NCI-H2171 (cell line): Measurements from ENCODE around the gene CRB1.

Source experiments
- DNase-seq: peaks from one replicate; lab custom pipeline; 2025; lab: John Stamatoyannopoulos, UW

The CRB1 gene

GRCh38 chr1:197303463-197303862, 35.4 kb downstream of the CRB1 start:
- no peak for DNase-seq

- no peak for DNase-seq
Observed at GRCh38 chr1:197304638-197305200, 36.7 kb downstream of the CRB1 start.

DNA sequence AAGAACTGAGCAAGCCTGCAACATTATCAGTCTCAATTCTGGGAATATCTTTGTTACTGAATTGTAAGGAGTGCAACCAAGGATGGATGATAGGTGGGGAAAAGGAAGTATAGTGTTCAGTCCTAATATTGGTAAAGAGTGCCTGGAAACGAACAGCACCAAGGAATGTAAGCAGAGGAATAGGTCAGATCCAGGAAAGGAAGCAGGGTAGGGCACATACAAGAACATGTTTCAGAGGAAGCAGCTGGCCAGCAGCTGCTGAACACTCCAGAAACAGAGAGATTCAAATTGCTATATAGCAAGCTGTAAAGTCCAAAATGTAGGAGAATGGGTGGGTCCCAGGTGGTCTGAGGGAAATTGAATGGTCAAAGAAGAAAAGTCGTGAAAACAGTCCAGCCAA, 37.9 kb downstream of the CRB1 start:
- DNase-seq: no peak

GRCh38 chr1:197306381-197307062, 38.5 kb downstream of the CRB1 start:
- DNase-seq: no peak

DNA sequence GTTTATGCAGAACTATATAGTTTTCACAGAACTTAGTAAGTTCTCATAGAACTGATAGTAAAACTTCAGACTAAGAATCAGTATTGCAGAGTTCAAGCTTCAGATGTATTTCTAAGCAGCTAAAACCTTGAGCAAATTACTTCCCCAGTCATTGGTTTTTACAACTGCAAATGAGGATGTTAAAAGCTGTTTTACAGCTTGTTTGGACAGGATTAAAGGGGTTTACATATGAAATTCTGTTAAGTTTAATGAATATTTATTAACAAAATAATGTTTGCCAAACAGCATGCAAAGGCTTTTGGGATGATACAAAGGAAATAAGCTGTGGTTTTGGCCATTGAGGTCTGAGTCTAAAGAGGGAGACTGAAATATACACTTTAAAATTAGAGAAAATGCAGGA, 39.1 kb downstream of the CRB1 start:
- no peak for DNase-seq

DNA sequence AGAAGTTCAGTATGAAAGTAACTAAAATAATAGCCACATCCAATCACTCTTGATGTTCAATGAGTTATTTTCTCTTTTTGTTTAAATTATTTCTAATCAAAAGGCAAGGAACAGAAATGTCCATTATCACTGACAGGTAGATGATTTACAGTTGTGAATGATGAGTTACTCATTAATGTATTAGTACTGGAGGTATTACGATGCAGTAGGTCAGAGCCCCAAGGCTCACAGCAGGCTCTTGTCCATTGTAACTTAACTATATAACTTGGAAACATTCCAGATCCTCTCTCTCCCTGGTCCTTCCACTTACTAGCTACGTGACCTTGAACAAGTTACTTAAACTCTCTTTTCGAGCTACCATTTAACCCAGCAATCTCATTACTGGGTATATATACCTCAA, 39.5 kb downstream of the CRB1 start:
- DNase-seq: no peak

- no peak for DNase-seq
Observed at GRCh38 chr1:197311081-197311480, 43.0 kb downstream of the CRB1 start.

DNA sequence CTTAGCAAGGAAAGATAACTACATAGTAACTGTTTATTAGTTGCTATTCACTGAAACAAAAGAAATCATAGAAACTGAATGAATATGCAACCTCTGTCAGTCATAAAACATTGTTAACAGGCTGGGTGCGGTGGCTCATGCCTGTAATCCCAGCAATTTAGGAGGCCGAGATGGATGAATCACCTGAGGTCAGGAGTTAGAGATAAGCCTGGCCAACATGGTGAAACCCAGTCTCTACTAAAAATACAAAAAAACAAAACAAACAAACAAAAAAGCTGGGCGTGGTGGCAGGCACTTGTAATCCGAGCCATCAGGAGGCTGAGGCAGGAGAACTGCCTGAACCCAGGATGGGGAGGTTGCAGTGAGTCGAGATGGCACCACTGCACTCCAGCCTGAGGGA, 44.1 kb downstream of the CRB1 start:
- no peak for DNase-seq

GRCh38 chr1:197313713-197314112, 45.7 kb downstream of the CRB1 start:
- no peak for DNase-seq

GRCh38 chr1:197314682-197315081, 46.6 kb downstream of the CRB1 start:
- DNase-seq: no peak

- no peak for DNase-seq
Observed at GRCh38 chr1:197319631-197320030, 51.6 kb downstream of the CRB1 start.

DNA sequence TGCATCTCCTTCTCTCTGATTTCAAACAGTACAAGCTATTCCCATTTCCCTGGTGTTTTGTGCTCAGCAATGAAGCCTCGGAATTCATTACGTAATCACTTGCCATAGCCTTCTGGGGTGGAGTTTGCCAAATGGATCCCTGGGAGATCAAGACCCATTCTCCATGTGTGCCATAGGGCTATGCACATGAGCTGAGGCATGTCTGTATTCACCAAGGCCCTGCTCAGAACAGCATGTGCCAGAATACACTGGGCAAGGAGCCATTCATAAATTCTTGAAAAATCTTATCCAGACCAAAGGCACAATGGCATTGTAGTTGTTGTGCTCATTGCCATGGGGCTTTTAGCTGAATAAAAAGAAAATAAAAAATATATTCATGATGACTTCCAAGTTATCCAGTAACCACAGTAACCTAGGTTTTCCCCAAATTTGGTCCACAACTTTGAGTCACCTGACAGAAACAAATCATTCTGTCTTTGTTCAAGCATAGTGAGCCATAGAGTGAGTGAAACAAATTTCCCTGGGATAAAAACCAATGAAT, 53.0 kb downstream of the CRB1 start:
- no peak for DNase-seq

DNA sequence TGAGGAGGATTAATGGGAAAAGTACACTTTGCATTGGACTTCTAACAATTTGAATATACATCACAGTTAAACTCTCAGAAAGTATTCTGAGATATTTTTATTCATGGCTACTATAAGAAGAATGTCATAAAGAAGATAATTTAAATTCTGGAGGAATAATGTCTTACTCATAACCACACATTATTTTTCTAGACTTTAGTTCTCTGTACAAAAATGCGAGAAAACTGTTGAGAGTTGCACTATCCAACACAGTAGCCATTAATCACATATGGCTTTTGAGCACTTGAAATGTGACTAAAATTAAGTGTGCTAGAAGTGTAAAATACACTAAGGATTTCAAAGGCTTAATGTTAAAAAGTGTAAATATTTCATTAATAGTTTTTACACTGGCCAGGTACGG, 53.8 kb downstream of the CRB1 start:
- DNase-seq: no peak

- DNase-seq: no peak
Observed at GRCh38 chr1:197327776-197328364, 59.8 kb downstream of the CRB1 start.

DNA sequence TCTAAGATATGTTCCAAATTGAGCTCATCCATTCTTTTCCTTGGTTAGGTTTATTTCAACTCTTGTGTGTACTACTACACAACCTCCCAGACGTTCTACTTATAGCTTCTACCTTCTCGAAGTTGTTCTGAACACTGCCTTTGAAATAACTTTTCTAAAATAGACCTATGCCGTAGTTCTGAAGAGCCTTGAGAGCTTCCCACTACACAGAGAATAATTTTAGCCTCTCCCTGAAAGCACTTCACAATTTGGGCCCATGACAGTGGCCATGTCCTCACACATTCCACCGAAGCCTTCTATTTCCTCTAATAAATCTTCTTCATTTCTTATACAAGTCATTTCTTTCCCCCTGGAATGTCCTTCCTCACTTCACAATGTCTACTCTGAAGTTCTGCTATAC, 62.2 kb downstream of the CRB1 start:
- DNase-seq: no peak

- no peak for DNase-seq
Observed at GRCh38 chr1:197331565-197331964, 63.5 kb downstream of the CRB1 start.

- DNase-seq: no peak
Observed at GRCh38 chr1:197333041-197333440, 65.0 kb downstream of the CRB1 start.

DNA sequence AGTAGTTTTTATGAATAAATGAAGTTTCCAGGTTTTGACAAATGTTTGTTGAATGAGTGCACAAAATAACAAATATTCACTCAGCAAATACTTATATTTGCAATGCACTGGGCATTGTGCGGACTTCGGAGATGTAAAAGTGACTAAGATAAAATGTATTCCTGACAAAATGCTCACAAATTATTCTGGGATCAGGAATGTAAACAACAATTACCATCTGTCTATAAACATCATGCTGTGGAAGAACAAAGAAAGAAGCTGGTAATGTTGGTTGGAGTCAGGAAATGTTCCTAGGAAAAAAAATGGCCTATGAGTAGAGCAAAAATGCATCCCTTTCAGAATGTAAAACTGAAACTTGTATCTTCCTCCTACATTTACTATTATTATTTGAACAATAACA, 68.5 kb downstream of the CRB1 start:
- DNase-seq: no peak

DNA sequence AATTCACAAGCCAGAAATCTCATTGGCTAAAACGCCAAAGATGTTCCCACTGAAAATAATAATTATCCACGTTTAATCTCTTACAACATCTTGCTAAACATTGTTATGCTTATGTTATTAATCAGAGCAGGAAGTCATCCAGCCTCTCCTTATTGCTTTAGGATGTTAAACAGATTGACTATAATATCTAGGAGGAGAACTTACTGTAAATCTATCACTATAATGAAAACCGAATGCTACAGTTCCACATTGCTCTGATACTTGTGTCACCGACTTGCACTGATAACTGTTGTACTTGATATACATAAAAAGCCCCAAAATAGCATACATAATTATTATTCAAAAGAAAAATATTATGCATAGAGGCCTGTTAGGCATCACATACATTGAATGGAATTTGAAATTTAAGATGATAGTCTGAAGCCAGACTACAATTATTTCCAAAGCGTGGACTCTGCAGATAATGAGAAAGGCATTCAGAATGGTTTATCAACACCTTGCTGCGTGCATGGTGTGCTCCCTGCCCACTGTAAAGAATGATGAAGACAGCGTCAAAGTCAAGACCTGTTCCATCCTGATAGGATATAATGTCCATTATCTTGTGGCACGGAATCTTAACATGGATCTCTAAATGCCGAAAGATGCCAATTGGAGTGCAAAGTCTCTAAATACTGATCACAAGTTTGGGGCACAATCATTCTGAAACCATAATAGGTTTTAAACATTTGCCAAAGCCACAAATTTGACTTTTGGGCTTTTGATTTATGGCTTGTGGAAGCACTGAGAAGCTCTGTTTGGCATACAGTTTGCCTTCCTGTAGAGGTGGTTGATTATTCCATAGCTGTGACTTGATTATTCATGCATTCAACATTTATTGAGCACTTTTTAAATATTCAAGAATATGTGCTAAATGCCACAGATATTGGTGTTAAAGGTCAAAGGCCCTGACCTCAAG, 71.3 kb downstream of the CRB1 start:
- DNase-seq: no peak

DNA sequence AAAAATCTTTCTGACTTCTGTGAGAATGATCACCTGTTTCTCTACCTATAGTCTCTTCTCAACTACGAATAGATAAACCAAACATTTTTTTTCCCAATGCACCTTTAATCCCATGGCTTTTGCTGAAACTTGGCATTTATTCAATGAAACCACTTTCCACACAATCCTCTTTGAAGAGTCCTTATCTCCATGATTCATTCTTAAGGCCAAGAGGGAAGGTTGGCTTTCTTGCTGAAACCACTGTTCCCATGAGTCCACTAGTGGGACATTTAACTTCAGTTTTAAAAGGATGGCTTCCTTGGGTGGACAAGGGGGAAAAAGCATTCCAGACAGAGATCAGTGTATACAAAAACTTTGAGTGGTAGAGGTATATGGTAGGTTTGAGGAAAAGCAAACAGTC, 73.6 kb downstream of the CRB1 start:
- DNase-seq: no peak

- DNase-seq: no peak
Observed at GRCh38 chr1:197342044-197342565, 74.1 kb downstream of the CRB1 start.

DNA sequence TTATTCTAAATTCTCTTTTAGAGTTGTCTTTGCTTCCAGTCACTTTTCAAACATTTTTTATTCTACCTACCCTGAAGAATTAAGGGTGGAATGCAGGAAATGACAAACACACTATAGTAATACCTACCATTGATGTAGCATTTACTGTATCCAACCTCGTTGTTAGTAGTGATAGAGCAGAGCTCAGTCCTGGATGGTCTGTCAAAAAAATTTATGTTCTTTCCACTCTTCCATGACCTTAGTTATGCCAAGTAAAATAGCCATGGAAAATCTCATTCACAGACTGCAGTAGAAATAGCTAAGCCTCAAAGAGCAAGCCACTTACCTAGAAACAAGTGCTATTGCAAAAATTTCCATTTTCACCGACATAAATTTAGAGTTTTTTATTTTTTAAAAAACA, 74.6 kb downstream of the CRB1 start:
- no peak for DNase-seq
